ENCODE measurements around the gene BHLHA15.

BHLHA15 gene

GRCh38 chr7:98254516-98254915 is 43.3 kb downstream of the BHLHA15 start:
- Histone ChIP-seq H3K4me1 (ENCODE audit: control insufficient read depth, insufficient read depth, low read length) (peaks cover 7% of the 10 kb centered on the region; the same call in 1 of the 2 replicates), H3K36me3 (ENCODE audit: control insufficient read depth, insufficient read depth, low read length) (0 out of 2 replicates have a peak, but pooled peaks cover 3% of the 10 kb centered on the region), H3K9ac (ENCODE audit: low read depth, low read length) (no peak overlapping the region), H3K9me3 (ENCODE audit: control insufficient read depth, insufficient read depth, low read length) (no peaks in the 10 kb centered on the region), H3K27ac (ENCODE audit: low read depth, low read length) (no peak overlapping the region), H3K27me3 (ENCODE audit: control insufficient read depth, insufficient read depth, low read length) (no peaks in the 10 kb centered on the region), H3K4me3 (ENCODE audit: low read depth, low read length) (no peak overlapping the region)

- no peaks in the 10 kb centered on the region for H3K9me3 ChIP-seq (ENCODE audit: control insufficient read depth, insufficient read depth, low read length)
- H3K27me3 ChIP-seq (ENCODE audit: control insufficient read depth, insufficient read depth, low read length) = no peaks in the 10 kb centered on the region
- H3K27ac ChIP-seq (ENCODE audit: low read depth, low read length) = no peak overlapping the region
- no peak overlapping the region for H3K9ac ChIP-seq (ENCODE audit: low read depth, low read length)
- no peak overlapping the region for H3K4me3 ChIP-seq (ENCODE audit: low read depth, low read length)
- 0 out of 2 replicates have a peak, but pooled peaks cover 3% of the 10 kb centered on the region for H3K36me3 ChIP-seq (ENCODE audit: control insufficient read depth, insufficient read depth, low read length)
- peaks cover 7% of the 10 kb centered on the region; the same call in 1 of the 2 replicates for H3K4me1 ChIP-seq (ENCODE audit: control insufficient read depth, insufficient read depth, low read length)
Observed at GRCh38 chr7:98254951-98255610, 43.8 kb downstream of the BHLHA15 start.

GRCh38 chr7:98256431-98256830 is 45.2 kb downstream of the BHLHA15 start:
- H3K36me3 ChIP-seq (ENCODE audit: control insufficient read depth, insufficient read depth, low read length) = 0 out of 2 replicates have a peak, but pooled peaks cover 3% of the 10 kb centered on the region
- no peak overlapping the region for H3K9ac ChIP-seq (ENCODE audit: low read depth, low read length)
- H3K9me3 ChIP-seq (ENCODE audit: control insufficient read depth, insufficient read depth, low read length) = no peaks in the 10 kb centered on the region; the same call in 1 of the 2 replicates
- no peak overlapping the region for H3K27ac ChIP-seq (ENCODE audit: low read depth, low read length)
- H3K27me3 ChIP-seq (ENCODE audit: control insufficient read depth, insufficient read depth, low read length) = no peaks in the 10 kb centered on the region
- H3K4me1 ChIP-seq (ENCODE audit: control insufficient read depth, insufficient read depth, low read length) = no peaks in the 10 kb centered on the region
- H3K4me3 ChIP-seq (ENCODE audit: low read depth, low read length) = no peak overlapping the region

- Histone ChIP-seq H3K9ac (ENCODE audit: low read depth, low read length) (no peak overlapping the region), H3K4me1 (ENCODE audit: control insufficient read depth, insufficient read depth, low read length) (no peaks in the 10 kb centered on the region), H3K27me3 (ENCODE audit: control insufficient read depth, insufficient read depth, low read length) (no peaks in the 10 kb centered on the region), H3K27ac (ENCODE audit: low read depth, low read length) (no peak overlapping the region), H3K4me3 (ENCODE audit: low read depth, low read length) (no peak overlapping the region), H3K9me3 (ENCODE audit: control insufficient read depth, insufficient read depth, low read length) (no peaks in the 10 kb centered on the region; the same call in 1 of the 2 replicates), H3K36me3 (ENCODE audit: control insufficient read depth, insufficient read depth, low read length) (0 out of 2 replicates have a peak, but pooled peaks cover 3% of the 10 kb centered on the region)
Observed at GRCh38 chr7:98257701-98258100, 46.5 kb downstream of the BHLHA15 start.

Measured in HUES48 (cell line).